22Rv1 (cell line): ENCODE measurements around the gene ATP8B4.

Source experiments
- CTCF ChIP-seq: fragments of 450-650 bp; IDR thresholded peaks from 2 replicates; pipeline ENCODE4 v1.5.1; 2017; ENCODE audit warnings: mild to moderate bottlenecking
- ZFX ChIP-seq: fragments of 450-650 bp; IDR thresholded peaks from 2 replicates; pipeline ENCODE4 v1.6.1; 2017; ENCODE audit warnings: antibody characterized with exemption, borderline replicate concordance

- TF ChIP-seq CTCF: no peak
- no peak for TF ChIP-seq ZFX
Measured at GRCh38 chr15:49901996-49902684, 216.9 kb downstream of the ATP8B4 start.
